IPS DF 6.9 (cell line): ENCODE measurements around the gene SPATA16.
"Not testable (repeated sequence)": the region's sequence is repeated elsewhere in the genome, so short reads cannot be mapped to it uniquely, and the experiment has no call there.

Experiments used
- DNase-seq: peaks from one replicate; pipeline ENCODE4 v3.0.0-alpha.2; 2013; ENCODE audit warnings: low read depth, low spot score
- H3K27ac ChIP-seq: one replicate; pipeline ENCODE4 v1.5.1; 2013; ENCODE audit warnings: low read length, control low read depth
- H3K27me3 ChIP-seq: 2 replicates; pipeline ENCODE4 v1.6.1; 2013; ENCODE audit warnings: mild to moderate bottlenecking, low read length; ENCODE audit not compliant: control insufficient read depth, insufficient read depth
- H3K36me3 ChIP-seq: 2 replicates; pipeline ENCODE4 v1.6.1; 2013; ENCODE audit warnings: low read length; ENCODE audit not compliant: control insufficient read depth, insufficient read depth
- H3K4me1 ChIP-seq: 2 replicates; pipeline ENCODE4 v1.6.1; 2013; ENCODE audit warnings: low read length; ENCODE audit not compliant: control insufficient read depth, insufficient read depth
- H3K4me3 ChIP-seq: 2 replicates; pipeline ENCODE4 v1.5.1; 2013; ENCODE audit warnings: mild to moderate bottlenecking, low read length
- H3K9me3 ChIP-seq: 2 replicates; pipeline ENCODE4 v1.6.1; 2013; ENCODE audit warnings: low read length, inconsistent platforms; ENCODE audit not compliant: control insufficient read depth, insufficient read depth
- WGBS: extraction: QIAGEN DNeasy Blood & Tissue Kit; methylation state at CpG from one replicate; pipeline ENCODE4 v1.1.7; 2013; ENCODE audit warnings: mixed read lengths, missing lambda C conversion rate; ENCODE audit not compliant: insufficient read length, insufficient coverage; 5-methylcytosine and 5-hydroxymethylcytosine counted together

Gene SPATA16

GRCh38 chr3:172869368-172869771 is 271.7 kb downstream of the SPATA16 start:
- no peak overlapping the region for H3K27ac ChIP-seq
- H3K36me3 ChIP-seq, result no peaks in the 10 kb centered on the region
- WGBS, result no CpG with 5 or more reads among the region's 3 CpGs
- no peak overlapping the region for H3K4me3 ChIP-seq
- H3K27me3 ChIP-seq, result no peaks in the 10 kb centered on the region
- no peaks in the 10 kb centered on the region for H3K9me3 ChIP-seq
- no peak for DNase-seq
- no peaks in the 10 kb centered on the region for H3K4me1 ChIP-seq

DNA sequence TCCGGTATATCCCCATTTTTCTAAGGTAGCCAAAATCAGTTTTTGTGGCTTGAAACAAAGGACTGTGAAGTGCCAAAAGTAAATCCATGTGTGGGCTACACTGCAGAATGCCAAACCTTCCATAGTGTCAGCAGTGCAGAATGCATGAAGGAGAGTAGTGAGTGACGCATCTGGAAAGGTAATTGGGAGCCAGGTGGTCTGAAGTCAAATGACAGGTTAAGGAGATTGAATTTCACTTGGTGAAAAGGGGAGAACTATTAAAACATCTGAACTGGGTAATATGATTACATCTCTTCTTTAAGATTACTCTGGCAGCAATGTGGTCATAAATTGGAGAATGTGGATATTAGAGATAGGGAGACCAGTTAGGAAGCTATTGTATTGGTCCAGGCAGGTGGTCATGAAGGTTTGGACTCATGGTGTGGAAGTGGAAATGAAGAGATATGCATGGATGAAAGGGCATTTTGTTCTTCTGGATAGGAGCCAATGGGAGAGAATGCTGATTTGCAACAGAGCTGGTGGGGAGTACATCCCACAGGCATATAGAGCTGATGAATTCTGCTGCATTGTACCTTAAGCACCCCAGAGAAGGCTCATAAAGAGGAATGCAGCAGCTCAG is 272.3 kb downstream of the SPATA16 start:
- WGBS, result no CpG with 5 or more reads among the region's 2 CpGs
- no peak for DNase-seq
- no peak overlapping the region for H3K4me3 ChIP-seq
- no peaks in the 10 kb centered on the region for H3K4me1 ChIP-seq
- no peaks in the 10 kb centered on the region for H3K27me3 ChIP-seq
- H3K27ac ChIP-seq, result no peak overlapping the region
- H3K36me3 ChIP-seq, result no peaks in the 10 kb centered on the region
- no peaks in the 10 kb centered on the region for H3K9me3 ChIP-seq

DNA sequence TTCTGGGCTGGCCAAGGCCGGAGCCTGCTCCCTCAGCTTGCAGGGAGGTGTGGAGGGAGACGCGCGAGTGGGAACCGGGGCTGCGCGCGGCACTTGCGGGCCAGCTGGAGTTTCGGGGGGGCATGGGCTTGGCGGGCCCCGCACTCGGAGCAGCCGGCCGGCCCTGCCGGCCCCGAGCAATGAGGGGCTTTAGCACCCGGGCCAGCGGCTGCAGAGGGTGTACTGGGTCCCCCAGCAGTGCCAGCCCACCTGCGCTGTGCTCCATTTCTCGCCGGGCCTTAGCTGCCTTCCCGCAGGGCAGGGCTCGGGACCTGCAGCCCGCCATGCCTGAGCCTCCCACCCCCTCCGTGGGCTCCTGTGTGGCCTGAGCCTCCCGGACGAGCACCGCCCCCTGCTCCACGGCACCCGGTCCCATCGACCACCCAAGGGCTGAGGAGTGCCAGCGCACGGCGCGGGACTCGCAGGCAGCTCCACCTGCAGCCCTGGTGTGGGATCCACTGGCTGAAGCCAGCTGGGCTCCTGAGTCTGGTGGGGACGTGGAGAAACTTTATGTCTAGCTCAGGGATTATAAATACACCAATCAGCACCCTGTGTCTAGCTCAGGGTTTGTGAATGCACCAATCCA is 274.2 kb downstream of the SPATA16 start:
- not testable (repeated sequence) for H3K27me3 ChIP-seq, H3K27ac ChIP-seq, H3K36me3 ChIP-seq, H3K4me3 ChIP-seq, DNase-seq, H3K4me1 ChIP-seq, H3K9me3 ChIP-seq
- WGBS, result no CpG with 5 or more reads among the region's 38 CpGs

DNA sequence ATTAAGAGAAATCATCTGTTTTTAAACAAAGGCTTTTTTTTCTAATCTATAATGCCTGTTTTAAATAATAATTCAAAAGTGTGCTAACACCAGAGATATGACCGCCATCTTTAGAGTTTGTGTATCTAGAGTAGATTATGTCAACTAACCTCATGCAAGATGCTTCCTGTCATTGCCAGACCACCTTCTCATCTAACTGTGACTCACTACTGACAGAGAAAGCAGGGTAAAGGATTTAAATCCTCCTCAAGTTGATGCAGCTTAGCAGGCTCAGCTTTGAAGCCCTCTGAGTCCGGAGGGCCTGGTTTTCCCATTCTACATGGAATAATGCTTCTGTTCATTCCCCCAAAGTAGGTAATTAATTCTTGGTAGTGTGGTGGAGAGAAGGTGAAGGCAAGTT is 282.0 kb downstream of the SPATA16 start:
- no peaks in the 10 kb centered on the region for H3K9me3 ChIP-seq
- peaks cover 1% of the 10 kb centered on the region; the same call in 1 of the 2 replicates for H3K27me3 ChIP-seq
- H3K4me1 ChIP-seq, result no peaks in the 10 kb centered on the region; the same call in 1 of the 2 replicates
- no CpG with 5 or more reads among the region's 2 CpGs for WGBS
- no peak overlapping the region for H3K27ac ChIP-seq
- H3K36me3 ChIP-seq, result no peaks in the 10 kb centered on the region
- DNase-seq, result no peak
- H3K4me3 ChIP-seq, result no peak overlapping the region

DNA sequence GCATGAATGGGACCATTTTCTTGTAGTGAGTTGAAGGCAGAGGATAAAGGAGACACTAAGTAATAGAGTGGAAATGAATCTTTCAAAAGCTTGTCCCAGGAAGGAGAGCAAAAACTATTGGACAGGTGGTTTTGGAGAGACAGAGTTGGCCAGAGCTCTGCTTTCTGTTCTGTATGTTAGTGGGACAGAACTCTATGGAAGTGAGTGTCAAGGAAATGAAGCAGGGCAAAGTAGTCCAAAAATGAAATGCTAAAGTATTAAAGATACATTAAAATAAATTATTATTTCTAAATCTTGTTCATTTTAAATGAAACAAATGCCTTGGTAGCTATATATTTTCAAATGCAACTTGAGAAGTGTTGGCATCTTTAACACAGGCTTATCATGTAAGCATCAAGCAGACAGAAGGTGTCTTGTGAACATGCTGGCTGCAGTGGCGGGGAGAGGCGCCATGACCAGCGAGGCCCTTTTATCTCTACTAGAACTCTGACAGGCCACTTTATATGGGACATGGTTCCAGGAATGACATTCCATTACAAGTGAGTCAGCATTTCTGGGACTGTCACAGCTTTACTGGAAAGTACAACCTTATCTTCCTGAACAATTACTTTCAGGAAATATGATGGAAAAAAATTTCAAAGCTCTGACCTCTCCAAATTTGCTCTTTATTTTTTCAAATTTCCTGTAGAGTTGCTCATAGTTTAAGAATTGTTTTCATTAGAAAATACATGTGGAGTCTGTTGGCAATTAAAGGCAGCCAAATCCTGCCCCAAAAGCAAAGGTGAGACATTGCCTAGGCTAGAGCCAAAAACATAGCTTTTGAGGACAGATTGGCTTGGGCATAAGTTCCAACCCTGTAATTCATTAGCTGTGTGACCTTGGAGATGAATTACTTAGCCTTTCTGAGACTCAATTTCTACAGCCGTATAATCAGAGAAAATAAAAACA is 284.0 kb downstream of the SPATA16 start:
- no CpG with 5 or more reads among the region's 4 CpGs for WGBS

DNA sequence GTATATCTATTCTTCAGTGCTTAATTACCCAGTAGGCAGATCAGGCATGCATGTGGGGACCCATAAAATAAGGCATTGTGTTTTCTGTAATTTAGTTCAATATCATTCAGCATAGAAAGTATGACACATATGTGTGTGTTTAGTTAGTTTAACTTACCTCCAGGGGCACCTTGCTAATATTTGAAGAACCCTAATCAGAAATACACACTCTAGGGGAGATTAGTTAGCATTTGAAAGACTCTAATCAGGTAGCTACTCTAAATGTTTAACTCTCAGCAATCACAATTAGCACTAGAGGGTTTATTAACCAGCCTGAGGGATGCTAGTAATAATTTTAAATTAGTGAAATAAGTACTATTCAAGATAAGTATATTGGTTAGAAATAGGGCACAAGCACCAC is 286.0 kb downstream of the SPATA16 start:
- H3K9me3 ChIP-seq, result no peaks in the 10 kb centered on the region
- peaks cover 1% of the 10 kb centered on the region; the same call in 1 of the 2 replicates for H3K27me3 ChIP-seq
- H3K4me1 ChIP-seq, result no peaks in the 10 kb centered on the region; the same call in 1 of the 2 replicates
- no peak overlapping the region for H3K4me3 ChIP-seq
- H3K27ac ChIP-seq, result no peak overlapping the region
- no peak for DNase-seq
- H3K36me3 ChIP-seq, result no peaks in the 10 kb centered on the region

More for the DNA sequence above, 284.0 kb downstream of the SPATA16 start:
- no peak for DNase-seq
- H3K4me3 ChIP-seq, result no peak overlapping the region
- H3K36me3 ChIP-seq, result no peaks in the 10 kb centered on the region
- H3K4me1 ChIP-seq, result no peaks in the 10 kb centered on the region; the same call in 1 of the 2 replicates
- H3K27ac ChIP-seq, result no peak overlapping the region
- H3K9me3 ChIP-seq, result no peaks in the 10 kb centered on the region
- peaks cover 1% of the 10 kb centered on the region; the same call in 1 of the 2 replicates for H3K27me3 ChIP-seq

GRCh38 chr3:172853921-172854666 is 286.9 kb downstream of the SPATA16 start:
- no CpG with 5 or more reads among the region's 3 CpGs for WGBS
- no peaks in the 10 kb centered on the region; the same call in 1 of the 2 replicates for H3K4me1 ChIP-seq
- DNase-seq, result no peak
- peaks cover 1% of the 10 kb centered on the region; the same call in 1 of the 2 replicates for H3K27me3 ChIP-seq
- H3K36me3 ChIP-seq, result no peaks in the 10 kb centered on the region
- H3K27ac ChIP-seq, result no peak overlapping the region
- H3K4me3 ChIP-seq, result no peak overlapping the region
- no peaks in the 10 kb centered on the region for H3K9me3 ChIP-seq

GRCh38 chr3:172853005-172853404 is 288.0 kb downstream of the SPATA16 start:
- Histone ChIP-seq H3K36me3 (no peaks in the 10 kb centered on the region), H3K27me3 (peaks cover 1% of the 10 kb centered on the region; the same call in 1 of the 2 replicates), H3K4me1 (no peaks in the 10 kb centered on the region; the same call in 1 of the 2 replicates), H3K9me3 (no peaks in the 10 kb centered on the region), H3K4me3 (no peak overlapping the region), H3K27ac (no peak overlapping the region)
- no CpG with 5 or more reads among the region's 1 CpG for WGBS
- DNase-seq, result no peak

DNA sequence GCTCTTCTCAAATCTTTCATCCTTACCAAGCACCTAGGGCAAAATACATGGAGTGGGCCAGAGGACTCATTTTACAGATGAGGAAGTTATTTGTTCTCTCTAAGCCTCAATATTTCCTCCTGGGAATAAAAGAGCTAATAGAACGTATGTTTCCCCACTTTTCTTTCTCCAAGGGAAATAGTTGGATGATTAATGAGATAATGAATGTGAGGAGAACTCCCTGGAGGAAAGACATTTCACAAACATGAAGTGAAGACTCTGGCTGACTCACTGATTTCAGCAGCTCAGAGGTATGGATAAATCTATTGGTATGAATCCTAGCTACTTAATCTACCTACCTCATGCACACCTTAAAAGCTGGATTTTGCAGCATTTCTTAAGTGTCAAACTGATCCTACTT is 292.1 kb downstream of the SPATA16 start:
- no peak for DNase-seq
- no peaks in the 10 kb centered on the region for H3K27me3 ChIP-seq

GRCh38 chr3:172847292-172847691 is 293.7 kb downstream of the SPATA16 start:
- Histone ChIP-seq H3K36me3 (no peaks in the 10 kb centered on the region), H3K4me3 (no peak overlapping the region), H3K27me3 (no peaks in the 10 kb centered on the region), H3K27ac (no peak overlapping the region), H3K9me3 (no peaks in the 10 kb centered on the region), H3K4me1 (no peaks in the 10 kb centered on the region)
- no peak for DNase-seq

More for the DNA sequence above, 292.1 kb downstream of the SPATA16 start:
- no CpG with 5 or more reads among the region's 1 CpG for WGBS
- no peak overlapping the region for H3K27ac ChIP-seq
- H3K4me3 ChIP-seq, result no peak overlapping the region
- no peaks in the 10 kb centered on the region for H3K9me3 ChIP-seq
- H3K36me3 ChIP-seq, result no peaks in the 10 kb centered on the region
- no peaks in the 10 kb centered on the region for H3K4me1 ChIP-seq
